Neural cell (in vitro differentiated cells): ENCODE measurements around the gene SLC26A4. TPM values are rescaled to one million over a fixed set of nuclear protein-coding genes. Genes with fewer than 3 reads are reported as not detected.

ENCODE experiments used
- H2AFZ ChIP-seq: fragments of 200-600, 300-800 bp; sonication (generic), shearing (Covaris generic); 2 replicates; pipeline ENCODE4 v1.6.0; 2014; ENCODE audit warnings: low read depth, mild to moderate bottlenecking, antibody characterized with exemption, low read length, moderate library complexity
- H3F3A ChIP-seq: fragments of 200-600 bp; shearing (Covaris generic); 2 replicates; pipeline ENCODE4 v1.6.1; 2016; ENCODE audit warnings: mild to moderate bottlenecking, moderate library complexity, mixed read lengths, antibody characterized with exemption, low read length; ENCODE audit not compliant: insufficient read depth, poor library complexity, severe bottlenecking
- H3K27ac ChIP-seq: fragments of 200-600, 300-800 bp; sonication (generic), shearing (Covaris generic); 2 replicates; pipeline ENCODE4 v1.5.1; 2014; ENCODE audit warnings: mild to moderate bottlenecking, low read length, moderate library complexity
- H3K27me3 ChIP-seq: fragments of 300-800, 200-600 bp; sonication (generic), shearing (Covaris generic); 2 replicates; pipeline ENCODE4 v1.6.0; 2014; ENCODE audit warnings: mild to moderate bottlenecking, low read depth, low read length, moderate library complexity; ENCODE audit not compliant: insufficient read depth
- H3K36me3 ChIP-seq: fragments of 300-800, 200-600 bp; sonication (generic), shearing (Covaris generic); 2 replicates; pipeline ENCODE4 v1.5.1; 2014; ENCODE audit warnings: mild to moderate bottlenecking, antibody characterized with exemption, low read length, moderate library complexity; ENCODE audit not compliant: insufficient read depth
- H3K4me2 ChIP-seq: fragments of 300-800, 200-600 bp; sonication (generic), shearing (Covaris generic); 2 replicates; pipeline ENCODE4 v1.6.0; 2014; ENCODE audit warnings: mild to moderate bottlenecking, low read length
- H3K4me3 ChIP-seq: fragments of 300-800, 200-600 bp; sonication (generic), shearing (Covaris generic); 2 replicates; pipeline ENCODE4 v1.5.1; 2014; ENCODE audit warnings: mild to moderate bottlenecking, low read length, moderate library complexity
- H3K79me2 ChIP-seq: fragments of 200-600 bp; shearing (Covaris generic); replicated peaks from 2 replicates; pipeline ENCODE4 v1.6.0; 2014; ENCODE audit warnings: mild to moderate bottlenecking, low read length, moderate library complexity; ENCODE audit not compliant: insufficient read depth
- H3K9ac ChIP-seq: fragments of 300-800, 200-600 bp; sonication (generic), shearing (Covaris generic); 2 replicates; pipeline ENCODE4 v1.6.1; 2016; ENCODE audit warnings: mild to moderate bottlenecking, low read length, mixed read lengths
- H3K9me2 ChIP-seq: fragments of 200-600 bp; shearing (Covaris generic); 2 replicates; pipeline ENCODE4 v1.6.1; 2016; ENCODE audit warnings: mild to moderate bottlenecking, low read length, mixed read lengths; ENCODE audit not compliant: insufficient read depth
- H3K9me3 ChIP-seq: fragments of 200-600, 300-800 bp; sonication (generic), shearing (Covaris generic); 2 replicates; pipeline ENCODE4 v1.6.1; 2016; ENCODE audit warnings: mild to moderate bottlenecking, mixed run types, low read length, moderate library complexity, mixed read lengths
- H4K20me1 ChIP-seq: fragments of 200-600 bp; shearing (Covaris generic); 2 replicates; pipeline ENCODE4 v1.6.1; 2016; ENCODE audit warnings: mild to moderate bottlenecking, mixed run types; ENCODE audit not compliant: insufficient read depth
- CTCF ChIP-seq: fragments of 450-650 bp; IDR thresholded peaks from 2 replicates; pipeline ENCODE4 v1.5.1; 2014; ENCODE audit warnings: antibody characterized with exemption, mild to moderate bottlenecking, moderate library complexity; ENCODE audit not compliant: poor library complexity, severe bottlenecking
- EP300 ChIP-seq: fragments of 450-650 bp; conservative IDR thresholded peaks from 2 replicates; pipeline ENCODE4 v1.6.1; 2014; ENCODE audit warnings: antibody characterized with exemption, mild to moderate bottlenecking, moderate library complexity; ENCODE audit not compliant: poor library complexity, severe bottlenecking
- EZH2 ChIP-seq: fragments of 200-600, 300-800 bp; shearing (Covaris generic), sonication (generic); IDR thresholded peaks from 2 replicates; pipeline ENCODE4 v1.6.1; 2014; ENCODE audit warnings: antibody characterized with exemption, low read length, borderline replicate concordance, mild to moderate bottlenecking; ENCODE audit not compliant: insufficient read depth, poor library complexity, severe bottlenecking
- MXI1 ChIP-seq: fragments of 450-650 bp; conservative IDR thresholded peaks from 2 replicates; pipeline ENCODE4 v1.6.1; 2014; ENCODE audit warnings: antibody characterized with exemption, mild to moderate bottlenecking; ENCODE audit not compliant: poor library complexity, severe bottlenecking
- POLR2AphosphoS5 ChIP-seq: IDR thresholded peaks from 2 replicates; pipeline ENCODE4 v1.6.1; 2012
- RAD21 ChIP-seq: fragments of 450-650 bp; conservative IDR thresholded peaks from 2 replicates; pipeline ENCODE4 v1.6.1; 2014; ENCODE audit warnings: antibody characterized with exemption, mild to moderate bottlenecking, moderate library complexity
- REST ChIP-seq: IDR thresholded peaks from 2 replicates; pipeline ENCODE4 v1.6.1; 2012; ENCODE audit warnings: borderline replicate concordance
- SMC3 ChIP-seq: fragments of 450-650 bp; conservative IDR thresholded peaks from 2 replicates; pipeline ENCODE4 v1.6.1; 2014; ENCODE audit warnings: antibody characterized with exemption, mild to moderate bottlenecking, moderate library complexity; ENCODE audit not compliant: poor library complexity
- TAF1 ChIP-seq: IDR thresholded peaks from 2 replicates; pipeline ENCODE4 v1.6.1; 2012; ENCODE audit warnings: low read depth
- polyA minus RNA-seq: library from RNA; depleted of rRNA, polyadenylated mRNA; stranded (reverse); fragments of >200 nt; gene quantifications from 2 replicates; pipeline ENCODE4 v1.2.3, GENCODE V29; 2014
- polyA plus RNA-seq: library from polyadenylated mRNA; depleted of rRNA; stranded (reverse); fragments of >200 nt; gene quantifications from 2 replicates; pipeline ENCODE4 v1.2.3, GENCODE V29; 2014

Gene SLC26A4
- polyA plus RNA-seq (not detected in 2 replicates), polyA minus RNA-seq (not detected in 2 replicates)

GRCh38 chr7:107660381-107661080 lies at the start of gene SLC26A4:
SLC26A4 (plus strand) TSS chr7:107660828; CDS start chr7:107661642, 814 bp downstream.
- no peaks in the 10 kb centered on the region for H4K20me1 ChIP-seq
- peak within 1 kb of the TSS; percentile 86 for H3K4me3 ChIP-seq
- H3F3A ChIP-seq: no peaks in the 10 kb centered on the region
- no peak within 1 kb of the TSS for H3K27ac ChIP-seq
- H3K27me3 ChIP-seq: peaks cover 60% of the 10 kb centered on the region
- peak within 1 kb of the TSS; percentile 60 for H3K4me2 ChIP-seq
- H3K79me2 ChIP-seq: no peaks in the 10 kb centered on the region
- no peak within 1 kb of the TSS for H2AFZ ChIP-seq
- peak within 1 kb of the TSS; percentile 42 for H3K9ac ChIP-seq
- H3K36me3 ChIP-seq: no peaks in the 10 kb centered on the region
- no peaks in the 10 kb centered on the region for H3K9me3 ChIP-seq
- TF ChIP-seq TAF1: no peak
- TF ChIP-seq REST: peak; percentile 18
- H3K9me2 ChIP-seq: no peaks in the 10 kb centered on the region

- Histone ChIP-seq H3F3A (no peaks in the 10 kb centered on the region), H3K27ac (no peak overlapping the region), H3K4me2 (no peak overlapping the region), H3K79me2 (no peaks in the 10 kb centered on the region), H3K27me3 (no peaks in the 10 kb centered on the region), H2AFZ (no peak overlapping the region), H3K9me2 (no peaks in the 10 kb centered on the region), H3K4me3 (no peak overlapping the region), H4K20me1 (no peaks in the 10 kb centered on the region), H3K36me3 (no peaks in the 10 kb centered on the region), H3K9ac (no peak overlapping the region), H3K9me3 (no peaks in the 10 kb centered on the region)
- TF ChIP-seq SMC3 (no peak), MXI1 (no peak), TAF1 (no peak), EP300 (no peak), POLR2AphosphoS5 (no peak), RAD21 (no peak), REST (no peak), EZH2 (no peak), CTCF (no peak)
Measured at GRCh38 chr7:107613439-107613838, 47.2 kb upstream of the SLC26A4 start.
